WTC11 (cell line): Measurements from ENCODE around the gene PGAM5. TPM values are rescaled to one million over a fixed set of nuclear protein-coding genes. Genes with fewer than 3 reads are reported as not detected.

Experiments used
- ATAC-seq: fragments of 200-7000 bp; cut with Tn5 transposase; 2 replicates; pipeline ENCODE4 v1.10.0; 2021; ENCODE audit warnings: mild to moderate bottlenecking, moderate library complexity
- CTCF ChIA-PET: fragments of 300-600 bp; sonication (Branson Sonifier 250); formaldehyde crosslinking; loops from one replicate; lab custom pipeline; 2021; ENCODE audit warnings: antibody characterized with exemption; lab: Charles Lee
- POLR2A ChIA-PET: fragments of 350-600 bp; sonication (Branson Sonifier 250); formaldehyde crosslinking; loops from one replicate; lab custom pipeline; 2021; ENCODE audit warnings: antibody characterized with exemption; lab: Charles Lee
- DNase-seq: peaks from one replicate; pipeline ENCODE4 v3.0.0; 2021; ENCODE audit warnings: low spot score
- H3K27ac Mint-ChIP-seq: 2 replicates; pipeline ENCODE4 v1.8.0; 2021; ENCODE audit warnings: mixed read lengths
- H3K27me3 Mint-ChIP-seq: 2 replicates; pipeline ENCODE4 v1.8.0; 2021; ENCODE audit warnings: low read depth, mild to moderate bottlenecking, moderate library complexity, mixed read lengths
- H3K36me3 Mint-ChIP-seq: 2 replicates; pipeline ENCODE4 v1.8.0; 2021; ENCODE audit warnings: mixed read lengths
- H3K4me1 Mint-ChIP-seq: 2 replicates; pipeline ENCODE4 v1.8.0; 2022; ENCODE audit warnings: mixed read lengths
- H3K4me3 Mint-ChIP-seq: 2 replicates; pipeline ENCODE4 v1.8.0; 2021; ENCODE audit warnings: mild to moderate bottlenecking, moderate library complexity, mixed read lengths
- H3K9me3 Mint-ChIP-seq: 2 replicates; pipeline ENCODE4 v1.8.0; 2021; ENCODE audit warnings: mixed read lengths
- ATF2 ChIP-seq: sonication (generic); formaldehyde crosslinking; IDR thresholded peaks from 2 replicates; pipeline ENCODE4 v1.8.1; 2022; ENCODE audit warnings: low read depth, missing genetic modification reagents, borderline replicate concordance
- CDX4 ChIP-seq: fragments of 250-450 bp; sonication (Bioruptor Pico); IDR thresholded peaks from 2 replicates; pipeline ENCODE4 v1.9.0; 2021; ENCODE audit warnings: moderate library complexity, mild to moderate bottlenecking, inconsistent platforms, borderline replicate concordance
- E2F5 ChIP-seq: sonication (generic); formaldehyde crosslinking; IDR thresholded peaks from 2 replicates; pipeline ENCODE4 v1.8.1; 2022; ENCODE audit warnings: mild to moderate bottlenecking, moderate library complexity, missing genetic modification reagents
- HMGA2 ChIP-seq: fragments of 250-450 bp; sonication (Bioruptor Pico); IDR thresholded peaks from 2 replicates; pipeline ENCODE4 v1.4.0; 2021; ENCODE audit warnings: mild to moderate bottlenecking, moderate library complexity
- HMGXB4 ChIP-seq: sonication (generic); formaldehyde crosslinking; IDR thresholded peaks from 2 replicates; pipeline ENCODE4 v1.8.1; 2023; ENCODE audit warnings: mild to moderate bottlenecking, moderate library complexity, missing genetic modification reagents
- IRF1 ChIP-seq: sonication (generic); formaldehyde crosslinking; IDR thresholded peaks from 2 replicates; pipeline ENCODE4 v1.8.0; 2023; ENCODE audit warnings: missing genetic modification reagents
- USF2 ChIP-seq: sonication (generic); formaldehyde crosslinking; IDR thresholded peaks from 2 replicates; pipeline ENCODE4 v1.8.1; 2023; ENCODE audit warnings: mild to moderate bottlenecking, missing genetic modification reagents, moderate library complexity
- ZNF317 ChIP-seq: sonication (generic); formaldehyde crosslinking; IDR thresholded peaks from 2 replicates; pipeline ENCODE4 v1.8.1; 2023; ENCODE audit warnings: low read depth, mild to moderate bottlenecking, moderate library complexity, missing genetic modification reagents, borderline replicate concordance
- ZNF416 ChIP-seq: fragments of 250-450 bp; sonication (Bioruptor Pico); IDR thresholded peaks from 2 replicates; pipeline ENCODE4 v1.9.0; 2021; ENCODE audit warnings: mild to moderate bottlenecking, inconsistent platforms
- ZNF671 ChIP-seq: fragments of 250-450 bp; sonication (Bioruptor Pico); IDR thresholded peaks from 2 replicates; pipeline ENCODE4 v1.8.0; 2021; ENCODE audit warnings: mild to moderate bottlenecking
- ZSCAN18 ChIP-seq: fragments of 250-450 bp; sonication (Bioruptor Pico); IDR thresholded peaks from 2 replicates; pipeline ENCODE4 v2.1.2; 2022; ENCODE audit warnings: mild to moderate bottlenecking, moderate library complexity
- total RNA-seq: library from RNA; stranded (reverse); gene quantifications from 3 replicates; pipeline ENCODE4 v1.2.3, GENCODE V29; 2021

Gene PGAM5
- total RNA-seq, 1 experiment from 2014 or later, result 89.7 TPM

GRCh38 chr12:132677492-132677891 is 33.1 kb upstream of the PGAM5 start (continued):
- TF ChIP-seq ZSCAN18 (no peak), HMGA2 (CRISPR knock-in tag) (no peak)

GRCh38 chr12:132685400-132685799 is 25.2 kb upstream of the PGAM5 start:
- H3K36me3 Mint-ChIP-seq, result peaks cover 11% of the 10 kb centered on the region
- TF ChIP-seq ZNF671, result no peak
- no peak for TF ChIP-seq USF2
- TF ChIP-seq ATF2, result no peak
- no peak for TF ChIP-seq IRF1 (CRISPR knock-in tag)
- no peak for TF ChIP-seq HMGXB4
- TF ChIP-seq E2F5 (CRISPR knock-in tag), result no peak
- no peak for TF ChIP-seq CDX4 (CRISPR knock-in tag)
- peaks cover 21% of the 10 kb centered on the region for H3K4me1 Mint-ChIP-seq
- H3K27ac Mint-ChIP-seq, result peak overlapping the region; percentile 57; the same call in 1 of the 2 replicates
- DNase-seq (no peak), ATAC-seq (no peak)
- H3K27me3 Mint-ChIP-seq, result peaks cover 15% of the 10 kb centered on the region
- CTCF ChIA-PET, result interaction anchor here (0.6 to 0.9 kb wide), 2 partner anchors 46 to 272 kb away, joined by 3 read pairs; no protein-coding TSS in a partner anchor
- H3K4me3 Mint-ChIP-seq, result peak overlapping the region; percentile 69
- no peaks in the 10 kb centered on the region for H3K9me3 Mint-ChIP-seq
- POLR2A ChIA-PET, result interaction anchor here (0.7 kb wide), 1 partner anchor 34 kb away, joined by 4 read pairs; no protein-coding TSS in a partner anchor

GRCh38 chr12:132686825-132687210 is 23.8 kb upstream of the PGAM5 start:
- peak; percentile 50 for DNase-seq
- Mint-ChIP-seq H3K27ac (no peak overlapping the region), H3K4me3 (peak overlapping the region; percentile 69), H3K4me1 (peaks cover 21% of the 10 kb centered on the region), H3K9me3 (no peaks in the 10 kb centered on the region), H3K27me3 (peaks cover 15% of the 10 kb centered on the region), H3K36me3 (peaks cover 6% of the 10 kb centered on the region; the same call in 1 of the 2 replicates)
- ATAC-seq, result peak; percentile 43
- POLR2A ChIA-PET, result interaction anchor here (0.6 kb wide), 1 partner anchor 20 kb away, joined by 4 read pairs; no protein-coding TSS in a partner anchor
- TF ChIP-seq ZNF317 (CRISPR knock-in tag), result no peak
- TF ChIP-seq ZNF416 (CRISPR knock-in tag), result 0 out of 2 replicates have a peak, but pooled peaks have one; percentile 43
- CTCF ChIA-PET, result interaction anchor here (0.6 kb wide), 1 partner anchor 483 kb away, joined by 3 read pairs; no protein-coding TSS in a partner anchor
